ENCODE measurements around the gene UQCC3.

UQCC3 gene

GRCh38 chr11:62666259-62666926, 5.1 kb upstream of the UQCC3 start:
- peaks cover 71% of the 10 kb centered on the region for H3K79me2 ChIP-seq (ENCODE audit: insufficient read depth, low read length)
- peaks cover 43% of the 10 kb centered on the region for H3K4me1 ChIP-seq (ENCODE audit: insufficient read depth, low read length, poor library complexity, severe bottlenecking)
- H3K4me2 ChIP-seq (ENCODE audit: low read depth, low read length, poor library complexity, severe bottlenecking): peak overlapping the region; percentile 79
- no peaks in the 10 kb centered on the region for H3K9me2 ChIP-seq (replicated peaks; ENCODE audit: low read depth, low read length)
- peak overlapping the region; percentile 98 for H3K4me3 ChIP-seq (ENCODE audit: low read length, poor library complexity, severe bottlenecking)
- no peak overlapping the region for H2AFZ ChIP-seq (ENCODE audit: low read length)
- H4K20me1 ChIP-seq (ENCODE audit: insufficient read depth, low read length, poor library complexity, severe bottlenecking): peaks cover 20% of the 10 kb centered on the region
- H3K9ac ChIP-seq (ENCODE audit: low read depth, low read length, poor library complexity, severe bottlenecking): peak overlapping the region; percentile 89
- peaks cover 8% of the 10 kb centered on the region; the same call in 1 of the 2 replicates for H3F3A ChIP-seq (ENCODE audit: low read depth)
- no peaks in the 10 kb centered on the region for H3K27me3 ChIP-seq (ENCODE audit: insufficient read depth, low read length, poor library complexity, severe bottlenecking)
- no peaks in the 10 kb centered on the region for H3K9me3 ChIP-seq (ENCODE audit: insufficient read depth, low read depth, low read length)
- H3K36me3 ChIP-seq (ENCODE audit: insufficient read depth, low read length): peaks cover 5% of the 10 kb centered on the region; the same call in 1 of the 2 replicates
- TF ChIP-seq EZH2phosphoT487 (IDR thresholded peaks at IDR 0.05; ENCODE audit: borderline replicate concordance): no peak
- no peak for TF ChIP-seq CTCF (conservative IDR thresholded peaks at IDR 0.05; ENCODE audit: low read length)

DNA sequence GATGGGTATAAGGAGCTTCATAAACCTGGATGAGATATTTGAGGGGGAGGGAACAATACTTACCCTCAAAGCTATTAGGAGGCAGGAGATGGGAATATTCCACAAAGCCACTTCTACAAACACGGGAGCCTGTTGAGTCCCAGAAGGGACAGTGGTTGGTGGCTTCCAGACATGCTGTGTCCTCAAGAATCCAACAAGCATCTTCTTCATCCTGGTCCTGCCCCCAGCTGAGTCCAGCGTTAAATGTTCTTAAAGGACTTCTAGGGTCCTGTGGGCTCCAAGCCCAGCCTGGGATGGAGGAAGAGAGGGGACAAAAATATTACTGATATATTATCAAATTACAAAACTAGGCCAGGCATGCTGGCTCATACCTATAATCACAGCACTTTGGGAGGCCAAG, 4.0 kb upstream of the UQCC3 start:
- Histone ChIP-seq H3K9ac (ENCODE audit: low read depth, low read length, poor library complexity, severe bottlenecking) (peak overlapping the region; percentile 89), H4K20me1 (ENCODE audit: insufficient read depth, low read length, poor library complexity, severe bottlenecking) (peaks cover 21% of the 10 kb centered on the region)

GRCh38 chr11:62669420-62670161, 1.9 kb upstream of the UQCC3 start:
- H3K4me3 ChIP-seq (ENCODE audit: low read length, poor library complexity, severe bottlenecking): no peak overlapping the region
- H3K36me3 ChIP-seq (ENCODE audit: insufficient read depth, low read length): no peaks in the 10 kb centered on the region; the same call in 1 of the 2 replicates
- H3K79me2 ChIP-seq (ENCODE audit: insufficient read depth, low read length): peaks cover 77% of the 10 kb centered on the region
- peak overlapping the region; percentile 87 for H3K4me2 ChIP-seq (ENCODE audit: low read depth, low read length, poor library complexity, severe bottlenecking)
- peaks cover 3% of the 10 kb centered on the region; the same call in 1 of the 2 replicates for H3F3A ChIP-seq (ENCODE audit: low read depth)
- peak overlapping the region; percentile 91 for H3K9ac ChIP-seq (ENCODE audit: low read depth, low read length, poor library complexity, severe bottlenecking)
- peaks cover 27% of the 10 kb centered on the region for H4K20me1 ChIP-seq (ENCODE audit: insufficient read depth, low read length, poor library complexity, severe bottlenecking)
- H2AFZ ChIP-seq (ENCODE audit: low read length): no peak overlapping the region
- TF ChIP-seq CTCF (conservative IDR thresholded peaks at IDR 0.05; ENCODE audit: low read length): no peak
- no peak for TF ChIP-seq EZH2phosphoT487 (IDR thresholded peaks at IDR 0.05; ENCODE audit: borderline replicate concordance)
- H3K9me2 ChIP-seq (replicated peaks; ENCODE audit: low read depth, low read length): no peaks in the 10 kb centered on the region
- peaks cover 52% of the 10 kb centered on the region for H3K4me1 ChIP-seq (ENCODE audit: insufficient read depth, low read length, poor library complexity, severe bottlenecking)
- no peaks in the 10 kb centered on the region for H3K9me3 ChIP-seq (ENCODE audit: insufficient read depth, low read depth, low read length)
- H3K27me3 ChIP-seq (ENCODE audit: insufficient read depth, low read length, poor library complexity, severe bottlenecking): no peaks in the 10 kb centered on the region

More for the DNA sequence above, 4.0 kb upstream of the UQCC3 start:
- Histone ChIP-seq H3K36me3 (ENCODE audit: insufficient read depth, low read length) (peaks cover 5% of the 10 kb centered on the region; the same call in 1 of the 2 replicates), H3K4me1 (ENCODE audit: insufficient read depth, low read length, poor library complexity, severe bottlenecking) (peaks cover 44% of the 10 kb centered on the region), H3K4me2 (ENCODE audit: low read depth, low read length, poor library complexity, severe bottlenecking) (peak overlapping the region; percentile 79), H3K9me2 (replicated peaks; ENCODE audit: low read depth, low read length) (no peaks in the 10 kb centered on the region), H3K9me3 (ENCODE audit: insufficient read depth, low read depth, low read length) (no peaks in the 10 kb centered on the region), H2AFZ (ENCODE audit: low read length) (no peak overlapping the region), H3F3A (ENCODE audit: low read depth) (peaks cover 5% of the 10 kb centered on the region; the same call in 1 of the 2 replicates), H3K4me3 (ENCODE audit: low read length, poor library complexity, severe bottlenecking) (no peak overlapping the region), H3K27me3 (ENCODE audit: insufficient read depth, low read length, poor library complexity, severe bottlenecking) (no peaks in the 10 kb centered on the region), H3K79me2 (ENCODE audit: insufficient read depth, low read length) (peaks cover 74% of the 10 kb centered on the region)
- no peak for TF ChIP-seq CTCF (conservative IDR thresholded peaks at IDR 0.05; ENCODE audit: low read length)
- no peak for TF ChIP-seq EZH2phosphoT487 (IDR thresholded peaks at IDR 0.05; ENCODE audit: borderline replicate concordance)

Measured in Loucy (cell line).